Fibroblast of mammary gland (primary cell): ENCODE data around the gene RBMS3.
A peak's percentile ranks its signal among the peaks of the same experiment; 100 is the strongest.

ENCODE experiments used
- DNase-seq: peaks from one replicate; pipeline ENCODE4 v3.0.0-alpha.2; 2010; ENCODE audit warnings: low read depth
- H3K4me3 ChIP-seq: 2 replicates; pipeline ENCODE4 v1.5.1; 2011; ENCODE audit warnings: low read depth, mild to moderate bottlenecking, low read length, moderate library complexity; ENCODE audit not compliant: control insufficient read depth
- CTCF ChIP-seq: conservative IDR thresholded peaks from 2 replicates; pipeline ENCODE4 v1.5.1; 2011; ENCODE audit warnings: low read depth, low read length, inconsistent platforms; ENCODE audit not compliant: control insufficient read depth, insufficient read depth

RBMS3 gene

GRCh38 chr3:29899021-29899420, 618.1 kb downstream of the RBMS3 start:
- H3K4me3 ChIP-seq: no peak overlapping the region
- no peak for TF ChIP-seq CTCF
- DNase-seq: no peak

- TF ChIP-seq CTCF: no peak
- DNase-seq: no peak
- H3K4me3 ChIP-seq: no peak overlapping the region
Measured at GRCh38 chr3:29901097-29901496, 620.2 kb downstream of the RBMS3 start.

- no peak for DNase-seq
- H3K4me3 ChIP-seq: no peak overlapping the region
- TF ChIP-seq CTCF: no peak
Measured at GRCh38 chr3:29903600-29903999, 622.7 kb downstream of the RBMS3 start.

- TF ChIP-seq CTCF: no peak
- peak; percentile 17 for DNase-seq
- H3K4me3 ChIP-seq: no peak overlapping the region
Measured at GRCh38 chr3:29906906-29907305, 626.0 kb downstream of the RBMS3 start.

- DNase-seq: peak; percentile 18
- no peak for TF ChIP-seq CTCF
- H3K4me3 ChIP-seq: no peak overlapping the region
Measured at GRCh38 chr3:29912600-29913288, 631.9 kb downstream of the RBMS3 start.

GRCh38 chr3:29914861-29915524, 634.1 kb downstream of the RBMS3 start:
- H3K4me3 ChIP-seq: no peak overlapping the region
- peak; percentile 91 for DNase-seq
- TF ChIP-seq CTCF: no peak

GRCh38 chr3:29919571-29919970, 638.7 kb downstream of the RBMS3 start:
- no peak overlapping the region for H3K4me3 ChIP-seq
- DNase-seq: no peak
- TF ChIP-seq CTCF: no peak
